Measurements from ENCODE around the gene GTPBP4.

Gene GTPBP4

DNA sequence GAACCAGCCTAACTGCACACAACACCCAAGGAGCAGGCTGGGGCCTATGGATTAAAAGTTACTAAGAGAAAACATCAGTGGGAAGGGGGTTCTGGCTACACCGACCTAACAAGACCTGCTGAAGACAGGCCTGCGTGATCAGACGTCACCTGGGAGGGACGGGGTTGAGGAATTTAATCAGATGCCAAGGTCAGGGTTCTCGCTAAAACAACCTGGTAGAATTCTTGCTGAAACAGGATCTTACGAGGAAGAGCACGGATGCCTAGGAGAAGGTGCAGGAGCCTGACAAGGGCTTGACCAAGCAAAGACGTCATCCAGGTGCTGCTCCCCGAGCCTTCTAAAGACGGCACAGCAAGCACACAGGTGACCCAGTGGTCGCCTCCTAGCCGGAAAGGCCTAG is 35.9 kb downstream of the GTPBP4 start:
- Histone ChIP-seq H3K4me3 (ENCODE audit: low read depth, low read length) (no peak overlapping the region), H3K27me3 (replicated peaks) (no peaks in the 10 kb centered on the region), H3K27ac (no peak overlapping the region), H3K36me3 (replicated peaks) (peaks cover 15% of the 10 kb centered on the region)
- DNase-seq = no peak
- TF ChIP-seq, protein P1, sequence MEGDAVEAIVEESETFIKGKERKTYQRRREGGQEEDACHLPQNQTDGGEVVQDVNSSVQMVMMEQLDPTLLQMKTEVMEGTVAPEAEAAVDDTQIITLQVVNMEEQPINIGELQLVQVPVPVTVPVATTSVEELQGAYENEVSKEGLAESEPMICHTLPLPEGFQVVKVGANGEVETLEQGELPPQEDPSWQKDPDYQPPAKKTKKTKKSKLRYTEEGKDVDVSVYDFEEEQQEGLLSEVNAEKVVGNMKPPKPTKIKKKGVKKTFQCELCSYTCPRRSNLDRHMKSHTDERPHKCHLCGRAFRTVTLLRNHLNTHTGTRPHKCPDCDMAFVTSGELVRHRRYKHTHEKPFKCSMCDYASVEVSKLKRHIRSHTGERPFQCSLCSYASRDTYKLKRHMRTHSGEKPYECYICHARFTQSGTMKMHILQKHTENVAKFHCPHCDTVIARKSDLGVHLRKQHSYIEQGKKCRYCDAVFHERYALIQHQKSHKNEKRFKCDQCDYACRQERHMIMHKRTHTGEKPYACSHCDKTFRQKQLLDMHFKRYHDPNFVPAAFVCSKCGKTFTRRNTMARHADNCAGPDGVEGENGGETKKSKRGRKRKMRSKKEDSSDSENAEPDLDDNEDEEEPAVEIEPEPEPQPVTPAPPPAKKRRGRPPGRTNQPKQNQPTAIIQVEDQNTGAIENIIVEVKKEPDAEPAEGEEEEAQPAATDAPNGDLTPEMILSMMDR (IDR thresholded peaks at IDR 0.05; ENCODE audit: low read depth, low read length, missing control alignments) = no peak
- in situ Hi-C loops (cut with HindIII; ENCODE audit: low pct_ligation_motif_present, low sequenced_read_pairs) = no loop called here

GRCh38 chr10:1025683-1026082 is 37.4 kb downstream of the GTPBP4 start, which contains the start of gene IDI2:
Gene IDI2, minus strand, starts transcription at chr10:1025859. Its CDS starts 1,136 bp downstream, at chr10:1024723.
- Histone ChIP-seq H3K36me3 (replicated peaks) (no peaks in the 10 kb centered on the region), H3K27me3 (replicated peaks) (no peaks in the 10 kb centered on the region), H3K27ac (no peak within 1 kb of the TSS), H3K4me3 (ENCODE audit: low read depth, low read length) (no peak within 1 kb of the TSS)
- TF ChIP-seq, protein P1 (IDR thresholded peaks at IDR 0.05; ENCODE audit: low read depth, low read length, missing control alignments) = no peak
- in situ Hi-C loops (cut with HindIII; ENCODE audit: low pct_ligation_motif_present, low sequenced_read_pairs) = no loop called here
- DNase-seq = no peak

- in situ Hi-C loops (cut with HindIII; ENCODE audit: low pct_ligation_motif_present, low sequenced_read_pairs) = no loop called here
- H3K27me3 ChIP-seq (replicated peaks) = no peaks in the 10 kb centered on the region
- DNase-seq = no peak
- TF ChIP-seq, protein P1 (IDR thresholded peaks at IDR 0.05; ENCODE audit: low read depth, low read length, missing control alignments) = no peak
- no peak overlapping the region for H3K4me3 ChIP-seq (ENCODE audit: low read depth, low read length)
- H3K27ac ChIP-seq = no peak overlapping the region
- H3K36me3 ChIP-seq (replicated peaks) = no peaks in the 10 kb centered on the region
These were observed 38.3 kb downstream of the GTPBP4 start for GRCh38 chr10:1026578-1026977.

- Histone ChIP-seq H3K27ac (no peak overlapping the region), H3K36me3 (replicated peaks) (no peaks in the 10 kb centered on the region), H3K4me3 (ENCODE audit: low read depth, low read length) (no peak overlapping the region), H3K27me3 (replicated peaks) (no peaks in the 10 kb centered on the region)
- TF ChIP-seq, protein P1 (IDR thresholded peaks at IDR 0.05; ENCODE audit: low read depth, low read length, missing control alignments) = no peak
- in situ Hi-C loops (cut with HindIII; ENCODE audit: low pct_ligation_motif_present, low sequenced_read_pairs) = no loop called here
- no peak for DNase-seq
These were observed 41.6 kb downstream of the GTPBP4 start for GRCh38 chr10:1029838-1030237.

- Histone ChIP-seq H3K27ac (no peak overlapping the region), H3K27me3 (replicated peaks) (no peaks in the 10 kb centered on the region), H3K4me3 (ENCODE audit: low read depth, low read length) (no peak overlapping the region), H3K36me3 (replicated peaks) (no peaks in the 10 kb centered on the region)
- DNase-seq = no peak
- TF ChIP-seq, protein P1 (IDR thresholded peaks at IDR 0.05; ENCODE audit: low read depth, low read length, missing control alignments) = no peak
- in situ Hi-C loops (cut with HindIII; ENCODE audit: low pct_ligation_motif_present, low sequenced_read_pairs) = no loop called here
These were observed 45.4 kb downstream of the GTPBP4 start for GRCh38 chr10:1033601-1034000.

DNA sequence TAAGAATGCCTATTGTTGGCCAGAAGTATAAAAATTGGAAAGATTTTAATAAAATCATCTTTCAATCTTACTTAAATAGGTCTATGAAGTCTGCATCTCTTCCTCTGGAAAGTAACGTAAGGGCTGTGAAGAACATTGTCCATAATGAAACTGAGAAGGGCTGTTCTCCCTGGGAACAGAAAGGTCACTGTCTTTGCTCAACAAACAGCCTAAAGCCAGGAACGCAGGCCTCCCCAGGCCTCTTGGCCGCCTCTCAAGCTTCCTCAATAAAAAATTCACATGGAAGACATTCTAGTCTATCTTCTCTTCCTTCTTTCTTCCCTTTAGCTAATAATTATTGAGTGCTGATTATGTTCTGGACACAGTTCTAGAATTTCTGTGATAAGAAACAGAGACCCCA is 46.5 kb downstream of the GTPBP4 start:
- in situ Hi-C loops (cut with HindIII; ENCODE audit: low pct_ligation_motif_present, low sequenced_read_pairs) = no loop called here
- no peak for DNase-seq
- no peaks in the 10 kb centered on the region for H3K27me3 ChIP-seq (replicated peaks)
- H3K4me3 ChIP-seq (ENCODE audit: low read depth, low read length) = no peak overlapping the region
- peaks cover 5% of the 10 kb centered on the region for H3K36me3 ChIP-seq (replicated peaks)
- TF ChIP-seq, protein P1 (IDR thresholded peaks at IDR 0.05; ENCODE audit: low read depth, low read length, missing control alignments) = no peak
- no peak overlapping the region for H3K27ac ChIP-seq
